Effector memory CD4-positive, alpha-beta T cell (primary cell): Measurements from ENCODE around the gene FOXP2.
"Not testable (repeated sequence)": the region's sequence is repeated elsewhere in the genome, so short reads cannot be mapped to it uniquely, and the experiment has no call there.

Experiments
- DNase-seq, 3 donors: peaks; one replicate each; pipeline ENCODE4 v3.0.0-alpha.2; 2020
- H3K27ac ChIP-seq: 2 replicates; pipeline ENCODE4 v1.7.0; 2013; ENCODE audit warnings: mild to moderate bottlenecking, low read length, moderate library complexity; ENCODE audit not compliant: insufficient read depth, poor library complexity, severe bottlenecking
- H3K27me3 ChIP-seq: replicated peaks from 2 replicates; pipeline ENCODE4 v1.7.0; 2013; ENCODE audit warnings: mild to moderate bottlenecking, low read length; ENCODE audit not compliant: insufficient read depth, control insufficient read depth, poor library complexity, severe bottlenecking
- H3K36me3 ChIP-seq: 2 replicates; pipeline ENCODE4 v1.7.0; 2013; ENCODE audit warnings: mild to moderate bottlenecking, low read length, moderate library complexity; ENCODE audit not compliant: control insufficient read depth, insufficient read depth
- H3K4me1 ChIP-seq: 2 replicates; pipeline ENCODE4 v1.7.0; 2013; ENCODE audit warnings: low read length, mild to moderate bottlenecking; ENCODE audit not compliant: control insufficient read depth, insufficient read depth, poor library complexity, severe bottlenecking
- H3K4me3 ChIP-seq: 2 replicates; pipeline ENCODE4 v1.7.0; 2013; ENCODE audit warnings: low read length, low read depth, mild to moderate bottlenecking; ENCODE audit not compliant: insufficient read depth, poor library complexity, severe bottlenecking
- H3K9me3 ChIP-seq: 2 replicates; pipeline ENCODE4 v1.7.0; 2013; ENCODE audit warnings: mild to moderate bottlenecking, low read length, moderate library complexity; ENCODE audit not compliant: control insufficient read depth

Gene FOXP2

GRCh38 chr7:114488696-114489095, 74.1 kb downstream of the FOXP2 start:
- DNase-seq, result no peak
- Histone ChIP-seq H3K36me3 (no peaks in the 10 kb centered on the region), H3K27me3 (no peaks in the 10 kb centered on the region), H3K9me3 (no peaks in the 10 kb centered on the region), H3K4me3 (no peak overlapping the region), H3K4me1 (no peaks in the 10 kb centered on the region), H3K27ac (no peak overlapping the region)

DNA sequence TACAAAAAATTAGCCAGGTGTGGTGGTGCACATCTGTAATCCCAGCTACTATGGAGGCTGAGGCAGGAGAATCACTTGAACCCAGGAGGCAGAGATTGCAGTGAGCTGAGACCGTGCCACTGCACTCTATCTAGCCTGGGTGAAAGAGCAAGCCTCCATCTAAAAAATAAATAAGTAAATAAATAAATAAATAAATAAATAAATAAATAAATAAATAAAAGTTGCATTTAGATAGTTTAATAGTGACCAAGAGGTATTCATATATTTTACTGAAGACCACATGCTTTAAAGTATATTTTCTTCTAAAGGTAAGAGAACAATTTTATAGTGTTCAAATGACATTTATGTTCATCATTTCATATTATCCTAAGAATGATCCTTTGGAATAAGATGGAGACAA, 82.9 kb downstream of the FOXP2 start:
- H3K36me3 ChIP-seq, H3K27me3 ChIP-seq, H3K27ac ChIP-seq, DNase-seq, H3K4me1 ChIP-seq, H3K9me3 ChIP-seq, H3K4me3 ChIP-seq: not testable (repeated sequence)

GRCh38 chr7:114502454-114503254, 88.0 kb downstream of the FOXP2 start:
- Histone ChIP-seq H3K27ac (no peak overlapping the region), H3K9me3 (no peaks in the 10 kb centered on the region), H3K4me1 (no peaks in the 10 kb centered on the region), H3K4me3 (no peak overlapping the region), H3K27me3 (no peaks in the 10 kb centered on the region), H3K36me3 (no peaks in the 10 kb centered on the region)
- DNase-seq, result no peak

DNA sequence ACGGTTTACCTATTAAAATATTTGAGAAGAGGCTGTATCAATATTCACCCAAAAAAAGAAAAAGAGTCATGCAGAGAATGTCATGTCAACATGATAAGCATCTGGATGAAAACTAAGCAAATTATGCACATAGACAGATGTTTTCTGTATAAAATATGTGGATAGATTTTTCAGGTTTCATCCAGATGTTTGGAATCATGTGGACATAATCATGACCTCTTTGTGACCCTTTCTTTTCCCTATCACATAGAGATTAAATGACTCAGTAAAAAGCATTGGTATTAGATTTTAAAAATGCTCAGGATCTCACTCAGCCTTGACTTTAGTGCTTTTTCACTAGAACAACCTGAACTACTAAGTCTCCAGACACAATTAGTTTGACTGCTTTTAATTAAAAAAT, 90.0 kb downstream of the FOXP2 start:
- no peaks in the 10 kb centered on the region for H3K9me3 ChIP-seq
- H3K4me1 ChIP-seq, result no peaks in the 10 kb centered on the region
- H3K27me3 ChIP-seq, result no peaks in the 10 kb centered on the region
- H3K36me3 ChIP-seq, result no peaks in the 10 kb centered on the region
- H3K4me3 ChIP-seq, result no peak overlapping the region
- H3K27ac ChIP-seq, result no peak overlapping the region
- no peak for DNase-seq

GRCh38 chr7:114507381-114507780, 92.8 kb downstream of the FOXP2 start:
- Histone ChIP-seq H3K36me3 (no peaks in the 10 kb centered on the region), H3K9me3 (no peaks in the 10 kb centered on the region), H3K4me1 (no peaks in the 10 kb centered on the region), H3K27me3 (no peaks in the 10 kb centered on the region), H3K27ac (no peak overlapping the region), H3K4me3 (no peak overlapping the region)
- DNase-seq, result no peak

GRCh38 chr7:114508086-114508485, 93.5 kb downstream of the FOXP2 start:
- Histone ChIP-seq H3K4me1 (no peaks in the 10 kb centered on the region), H3K4me3 (no peak overlapping the region), H3K36me3 (no peaks in the 10 kb centered on the region), H3K27ac (no peak overlapping the region), H3K9me3 (no peaks in the 10 kb centered on the region), H3K27me3 (no peaks in the 10 kb centered on the region)
- DNase-seq, result no peak

DNA sequence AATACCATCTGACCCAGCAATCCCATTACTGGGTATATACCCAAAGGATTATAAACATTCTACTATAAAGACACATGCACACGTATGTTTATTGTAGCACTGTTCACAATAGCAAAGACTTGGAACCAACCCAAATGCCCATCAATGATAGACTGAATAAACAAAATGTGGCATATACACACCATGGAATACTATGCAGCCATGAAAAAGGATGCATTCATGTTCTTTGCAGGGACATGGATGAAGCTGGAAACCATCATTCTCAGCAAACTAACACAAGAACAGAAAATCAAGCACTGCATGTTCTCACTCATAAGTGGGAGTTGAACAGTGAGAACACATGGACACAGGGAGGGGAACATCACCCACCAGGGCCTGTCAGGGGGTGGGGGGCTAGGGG, 96.2 kb downstream of the FOXP2 start:
- H3K36me3 ChIP-seq, DNase-seq, H3K4me1 ChIP-seq, H3K9me3 ChIP-seq, H3K27ac ChIP-seq, H3K4me3 ChIP-seq, H3K27me3 ChIP-seq: not testable (repeated sequence)

GRCh38 chr7:114519240-114519639, 104.6 kb downstream of the FOXP2 start:
- H3K36me3 ChIP-seq, result no peaks in the 10 kb centered on the region
- no peaks in the 10 kb centered on the region for H3K27me3 ChIP-seq
- no peaks in the 10 kb centered on the region for H3K9me3 ChIP-seq
- H3K4me3 ChIP-seq, result no peak overlapping the region
- H3K4me1 ChIP-seq, result no peaks in the 10 kb centered on the region
- no peak overlapping the region for H3K27ac ChIP-seq
- DNase-seq, result no peak

GRCh38 chr7:114522081-114522480, 107.5 kb downstream of the FOXP2 start:
- Histone ChIP-seq H3K27me3 (no peaks in the 10 kb centered on the region), H3K9me3 (no peaks in the 10 kb centered on the region), H3K27ac (no peak overlapping the region), H3K4me1 (no peaks in the 10 kb centered on the region), H3K36me3 (no peaks in the 10 kb centered on the region), H3K4me3 (no peak overlapping the region)
- DNase-seq, result no peak

DNA sequence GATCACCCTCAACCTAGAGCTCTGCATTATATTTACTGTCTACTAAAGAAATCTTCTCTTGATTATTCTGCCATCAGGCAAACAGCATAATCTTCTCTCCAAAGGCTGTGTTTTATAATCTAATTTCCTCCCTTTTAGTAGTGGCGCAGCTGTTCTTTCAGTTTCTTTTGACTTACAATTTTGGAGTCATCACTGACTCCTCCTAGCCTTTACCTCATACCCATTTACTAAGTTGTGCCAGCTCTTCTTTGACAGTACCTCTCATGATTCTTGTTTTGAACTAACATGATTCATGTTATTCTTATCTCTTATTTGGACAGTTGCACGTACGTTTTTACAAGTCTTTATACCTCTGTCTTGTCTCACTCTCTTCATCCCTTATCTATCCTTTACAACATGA, 113.0 kb downstream of the FOXP2 start:
- Histone ChIP-seq H3K4me3 (no peak overlapping the region), H3K27ac (no peak overlapping the region), H3K9me3 (no peaks in the 10 kb centered on the region), H3K4me1 (no peaks in the 10 kb centered on the region), H3K27me3 (no peaks in the 10 kb centered on the region), H3K36me3 (no peaks in the 10 kb centered on the region)
- DNase-seq, result no peak
